Lower leg skin (tissue), 3 donors: ENCODE data around the gene NPHP3.

Experiments used
- POLR2A ChIP-seq, 2 donors: fragments of 450-650 bp; IDR thresholded peaks; one replicate each; pipeline ENCODE4 v1.6.1; 2016 to 2017; ENCODE audit warnings: antibody characterized with exemption in 2 of 2, mild to moderate bottlenecking in 1 of 2, moderate library complexity in 1 of 2
- TF ChIP-seq, protein P1 (sequence below), 3 donors: fragments of 450-650 bp; IDR thresholded peaks; one replicate each; pipeline ENCODE4 v1.5.1; 2016; ENCODE audit warnings: antibody characterized with exemption in 3 of 3, mild to moderate bottlenecking in 3 of 3, moderate library complexity in 2 of 3

DNA sequence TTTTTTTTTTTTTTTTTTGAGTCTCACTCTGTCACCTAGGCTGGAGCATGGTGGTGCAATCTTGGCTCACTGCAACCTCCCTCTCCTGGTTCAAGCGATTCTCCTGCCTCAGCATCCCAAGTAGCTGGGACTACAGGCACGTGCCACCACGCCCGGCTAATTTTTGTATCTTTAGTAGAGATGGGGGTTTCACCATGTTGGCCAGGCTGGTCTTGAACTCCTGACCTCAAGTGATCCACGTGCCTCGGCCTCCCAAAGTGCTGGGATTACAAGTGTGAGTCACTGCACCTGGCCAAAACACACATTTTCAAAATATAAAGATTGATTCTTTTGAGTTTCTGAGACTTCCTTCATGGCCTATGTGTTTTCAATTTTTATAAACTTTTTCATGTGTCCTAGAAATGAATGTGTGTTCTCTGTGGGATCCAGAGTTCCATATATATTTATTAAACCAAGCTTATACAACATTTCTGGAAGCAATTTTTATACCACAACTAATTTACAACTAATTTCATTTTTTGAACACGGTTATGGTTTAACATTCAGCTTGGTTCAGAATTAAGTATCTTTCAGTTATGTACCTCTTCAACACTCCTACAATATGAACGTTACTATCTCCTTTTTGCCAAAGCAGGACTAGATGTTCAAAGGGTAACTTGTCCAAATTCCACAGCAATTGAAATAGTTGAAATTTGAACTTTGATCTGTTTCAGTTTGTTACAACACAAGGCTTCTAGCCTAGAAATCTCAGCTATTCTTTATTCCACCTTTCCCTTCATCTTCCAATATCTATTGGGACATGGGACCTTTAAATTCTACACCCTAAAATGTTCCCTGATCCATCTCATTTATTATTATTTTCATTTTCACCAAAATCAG is 64.1 kb downstream of the NPHP3 start:
- no peak for TF ChIP-seq POLR2A (IDR thresholded peaks at IDR 0.05)
- TF ChIP-seq, protein P1, sequence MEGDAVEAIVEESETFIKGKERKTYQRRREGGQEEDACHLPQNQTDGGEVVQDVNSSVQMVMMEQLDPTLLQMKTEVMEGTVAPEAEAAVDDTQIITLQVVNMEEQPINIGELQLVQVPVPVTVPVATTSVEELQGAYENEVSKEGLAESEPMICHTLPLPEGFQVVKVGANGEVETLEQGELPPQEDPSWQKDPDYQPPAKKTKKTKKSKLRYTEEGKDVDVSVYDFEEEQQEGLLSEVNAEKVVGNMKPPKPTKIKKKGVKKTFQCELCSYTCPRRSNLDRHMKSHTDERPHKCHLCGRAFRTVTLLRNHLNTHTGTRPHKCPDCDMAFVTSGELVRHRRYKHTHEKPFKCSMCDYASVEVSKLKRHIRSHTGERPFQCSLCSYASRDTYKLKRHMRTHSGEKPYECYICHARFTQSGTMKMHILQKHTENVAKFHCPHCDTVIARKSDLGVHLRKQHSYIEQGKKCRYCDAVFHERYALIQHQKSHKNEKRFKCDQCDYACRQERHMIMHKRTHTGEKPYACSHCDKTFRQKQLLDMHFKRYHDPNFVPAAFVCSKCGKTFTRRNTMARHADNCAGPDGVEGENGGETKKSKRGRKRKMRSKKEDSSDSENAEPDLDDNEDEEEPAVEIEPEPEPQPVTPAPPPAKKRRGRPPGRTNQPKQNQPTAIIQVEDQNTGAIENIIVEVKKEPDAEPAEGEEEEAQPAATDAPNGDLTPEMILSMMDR (IDR thresholded peaks at IDR 0.05) = no peak
